Measurements from ENCODE around the gene CDH12. TPM values are rescaled to one million over a fixed set of nuclear protein-coding genes. Genes with fewer than 3 reads are reported as not detected.

CDH12 gene
- total RNA-seq, 1 experiment from 2014 or later = not detected

DNA sequence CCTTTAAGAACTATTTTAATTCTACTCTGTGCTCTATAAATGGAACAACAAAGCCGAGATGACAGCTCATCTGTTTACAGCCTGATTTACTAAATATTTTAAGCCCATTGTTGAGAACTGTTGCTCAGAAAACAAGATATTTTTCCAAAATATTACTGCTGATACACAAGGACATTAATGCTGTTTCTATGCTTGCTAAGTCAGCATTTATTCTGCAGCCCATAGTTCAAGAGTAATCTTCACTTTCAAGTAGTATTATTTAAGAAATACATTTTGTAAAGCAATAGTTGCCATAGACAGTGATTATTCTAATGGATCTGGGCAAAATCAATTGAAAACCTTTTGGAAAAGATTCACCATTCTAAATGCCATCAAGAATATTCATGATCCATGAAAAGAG is 208.3 kb downstream of the CDH12 start:
- TF ChIP-seq, protein P1, sequence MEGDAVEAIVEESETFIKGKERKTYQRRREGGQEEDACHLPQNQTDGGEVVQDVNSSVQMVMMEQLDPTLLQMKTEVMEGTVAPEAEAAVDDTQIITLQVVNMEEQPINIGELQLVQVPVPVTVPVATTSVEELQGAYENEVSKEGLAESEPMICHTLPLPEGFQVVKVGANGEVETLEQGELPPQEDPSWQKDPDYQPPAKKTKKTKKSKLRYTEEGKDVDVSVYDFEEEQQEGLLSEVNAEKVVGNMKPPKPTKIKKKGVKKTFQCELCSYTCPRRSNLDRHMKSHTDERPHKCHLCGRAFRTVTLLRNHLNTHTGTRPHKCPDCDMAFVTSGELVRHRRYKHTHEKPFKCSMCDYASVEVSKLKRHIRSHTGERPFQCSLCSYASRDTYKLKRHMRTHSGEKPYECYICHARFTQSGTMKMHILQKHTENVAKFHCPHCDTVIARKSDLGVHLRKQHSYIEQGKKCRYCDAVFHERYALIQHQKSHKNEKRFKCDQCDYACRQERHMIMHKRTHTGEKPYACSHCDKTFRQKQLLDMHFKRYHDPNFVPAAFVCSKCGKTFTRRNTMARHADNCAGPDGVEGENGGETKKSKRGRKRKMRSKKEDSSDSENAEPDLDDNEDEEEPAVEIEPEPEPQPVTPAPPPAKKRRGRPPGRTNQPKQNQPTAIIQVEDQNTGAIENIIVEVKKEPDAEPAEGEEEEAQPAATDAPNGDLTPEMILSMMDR (conservative IDR thresholded peaks at IDR 0.05) = no peak
- H3K79me2 ChIP-seq (ENCODE audit: insufficient read depth, low read length) = no peaks in the 10 kb centered on the region
- H3K27me3 Mint-ChIP-seq (ENCODE audit: low read depth) = no peaks in the 10 kb centered on the region
- H3K27ac ChIP-seq (ENCODE audit: insufficient read length, low read depth, low read length) = no peak overlapping the region
- H4K8ac ChIP-seq (replicated peaks; ENCODE audit: insufficient read length, low read depth, low read length) = no peak overlapping the region
- no peaks in the 10 kb centered on the region for H3K4me1 ChIP-seq (ENCODE audit: insufficient read depth, low read length)
- H3K9me3 ChIP-seq (ENCODE audit: control insufficient read depth, low read depth, low read length) = no peaks in the 10 kb centered on the region
- H4K5ac ChIP-seq (ENCODE audit: insufficient read length, low read depth, low read length) = no peak overlapping the region
- no peak overlapping the region for H2AFZ ChIP-seq (ENCODE audit: low read length)
- H3K9ac ChIP-seq (ENCODE audit: extremely low read depth, insufficient read length, low read length) = no peak overlapping the region
- no peaks in the 10 kb centered on the region for H3K36me3 Mint-ChIP-seq (ENCODE audit: insufficient read depth in 1 of 3, low read depth in 3 of 3)
- H2BK12ac ChIP-seq (ENCODE audit: insufficient read length, low read depth, low read length) = no peak overlapping the region
- no peak overlapping the region for H3K27ac Mint-ChIP-seq
- no peak overlapping the region for H3K4ac ChIP-seq (ENCODE audit: low read depth, low read length)
- H4K20me1 ChIP-seq (ENCODE audit: control insufficient read depth, insufficient read depth, insufficient read length) = no peaks in the 10 kb centered on the region
- H4K91ac ChIP-seq (ENCODE audit: insufficient read length, low read depth, low read length) = no peak overlapping the region
- no peak overlapping the region for H3K23ac ChIP-seq (ENCODE audit: insufficient read length, low read depth, low read length)
- H3K14ac ChIP-seq (ENCODE audit: insufficient read depth, low read length) = no peak overlapping the region
- H3T11ph ChIP-seq (ENCODE audit: low read length) = no peak overlapping the region
- no peak for DNase-seq
- no peak overlapping the region for H3K4me3 Mint-ChIP-seq
- H2BK120ac ChIP-seq (ENCODE audit: low read depth, low read length, poor library complexity, severe bottlenecking) = no peak overlapping the region
- H3K4me1 Mint-ChIP-seq = no peaks in the 10 kb centered on the region
- H3K18ac ChIP-seq (ENCODE audit: insufficient read length, low read depth, low read length) = no peak overlapping the region
- H3K79me1 ChIP-seq (ENCODE audit: insufficient read depth, low read depth, low read length, poor library complexity, severe bottlenecking) = no peaks in the 10 kb centered on the region
- no peak overlapping the region for H2AK5ac ChIP-seq (ENCODE audit: insufficient read length, low read length)
- H3K4me2 ChIP-seq (ENCODE audit: insufficient read depth, insufficient read length, low read length) = no peak overlapping the region
- no peak overlapping the region for H2BK5ac ChIP-seq (ENCODE audit: insufficient read length, low read length)
- H2BK20ac ChIP-seq (ENCODE audit: low read depth, low read length, poor library complexity, severe bottlenecking) = no peak overlapping the region
- no peaks in the 10 kb centered on the region; a peak in 1 of 5 replicates for H3K9me3 Mint-ChIP-seq
- H3K56ac ChIP-seq (ENCODE audit: insufficient read length, low read depth, low read length) = no peak overlapping the region
- H2BK15ac ChIP-seq (ENCODE audit: low read depth, low read length) = no peak overlapping the region
- no peaks in the 10 kb centered on the region for H3K23me2 ChIP-seq (ENCODE audit: insufficient read length, low read depth, low read length, poor library complexity, severe bottlenecking)
- WGBS (ENCODE audit: extremely low coverage, insufficient read length, low lambda C conversion rate) = no CpG with 5 or more reads among the region's 1 CpG
- no peaks in the 10 kb centered on the region for H3K27me3 ChIP-seq (ENCODE audit: insufficient read depth, low read length)
